Kidney (tissue), 14 donors: ENCODE data around the gene URB1. TPM values are rescaled to one million over a fixed set of nuclear protein-coding genes. Genes with fewer than 3 reads are reported as not detected.
"Not testable (repeated sequence)": the region's sequence is repeated elsewhere in the genome, so short reads cannot be mapped to it uniquely, and the experiment has no call there.

Experiments used
- DNase-seq, 5 donors: peaks; one replicate each; pipeline ENCODE4 v3.0.0-alpha.2; 2013 to 2020
- FAIRE-seq: peaks from 2 replicates; lab custom pipeline; 2012; peaks lifted over from hg19 to GRCh38; lab: Jason Lieb, UNC
- H3K27ac ChIP-seq, 2 donors: one replicate each; pipeline ENCODE4 v1.7.0; 2013; ENCODE audit warnings: low read depth in 2 of 2, low read length in 2 of 2, inconsistent platforms in 1 of 2
- H3K27me3 ChIP-seq: one replicate; pipeline ENCODE4 v1.7.1; 2013; ENCODE audit warnings: low read length, inconsistent platforms; ENCODE audit not compliant: control insufficient read depth, insufficient read depth
- H3K36me3 ChIP-seq, 3 donors: one replicate each; pipeline versions ENCODE4 v1.7.0 to v1.7.1; 2013; ENCODE audit warnings: low read length in 3 of 3, control low read depth in 1 of 3, inconsistent platforms in 1 of 3; ENCODE audit not compliant: insufficient read depth in 3 of 3, control insufficient read depth in 2 of 3
- H3K4me1 ChIP-seq, 3 donors: one replicate each; pipeline versions ENCODE4 v1.7.0 to v1.7.1; 2013; ENCODE audit warnings: low read length in 3 of 3, inconsistent platforms in 1 of 3, low read depth in 1 of 3; ENCODE audit not compliant: control insufficient read depth in 2 of 3, insufficient read depth in 2 of 3
- H3K4me3 ChIP-seq, 3 donors: one replicate each; pipeline versions ENCODE4 v1.7.0 to v1.8.1; 2013; ENCODE audit warnings: low read length in 3 of 3, control low read depth in 1 of 3, inconsistent platforms in 1 of 3
- H3K9ac ChIP-seq, 3 donors: one replicate each; pipeline versions ENCODE4 v1.7.0 to v1.7.1; 2013; ENCODE audit warnings: low read length in 3 of 3, control low read depth in 1 of 3, inconsistent platforms in 1 of 3
- H3K9me3 ChIP-seq, 3 donors: one replicate each; pipeline versions ENCODE4 v1.7.0 to v1.7.1; 2013; ENCODE audit warnings: low read length in 3 of 3, control low read depth in 1 of 3, inconsistent platforms in 1 of 3; ENCODE audit not compliant: control insufficient read depth in 2 of 3, insufficient read depth in 1 of 3
- intact Hi-C: fragments of 100-400 bp; cut with DNase I; formaldehyde crosslinking; loops from one replicate; pipeline ENCODE4 v1.11.1; 2022
- polyA plus RNA-seq: library from polyadenylated mRNA; stranded (reverse); fragments of 350-450 nt; fragmentation: Illumina TruSeq; extraction: RNeasy Lipid Tissue Mini Kit (QIAGEN cat#74804); gene quantifications from one replicate; pipeline ENCODE4 v1.2.3, GENCODE V29; 2014; ENCODE audit warnings: low read depth, low replicate concordance; ENCODE audit not compliant: insufficient read depth
- total RNA-seq: library from RNA; stranded (reverse); fragmentation: NEBNext Ultra II Directional; extraction: Animal tissue kit (Norgen Biotek cat#: 25700); gene quantifications from one replicate; pipeline ENCODE4 v1.2.1, GENCODE V29; 2021
- TF ChIP-seq, protein P1 (sequence below): IDR thresholded peaks from 3 replicates; pipeline ENCODE4 v1.5.1; 2012; ENCODE audit warnings: mild to moderate bottlenecking, moderate library complexity, borderline replicate concordance; ENCODE audit not compliant: insufficient read depth; ENCODE audit errors: extremely low read depth
- donor health status: control.
- donor health status: control.
- donor health status: control.
- donor health status: control.
- donor health status: control.
- donor health status: DM: yes; HTN: yes; CAD: no.
- donor health status: Normal renal cell carcinoma (clear cell type).

URB1 gene
- total and polyA plus RNA-seq, 2 donors from 2014 or later: 1.7 to 15.0 TPM

GRCh38 chr21:32393677-32394001, 827 bp upstream of the URB1 start:
- Histone ChIP-seq H3K27me3 (no peaks in the 10 kb centered on the region), H3K4me1 (peaks cover 4 to 8% (median 6%) of the 10 kb centered on the region in 3 donors), H3K4me3 (peak overlapping the region; percentile 51 to 85 (median 79)), H3K9me3 (no peaks in the 10 kb centered on the region), H3K36me3 (no peaks in the 10 kb centered on the region), H3K27ac (peak overlapping the region; percentile 63 to 91), H3K9ac (peak overlapping the region in 2 of 3 donors; percentile 57 to 85)
- intact Hi-C loops: no loop called here
- no peak for FAIRE-seq
- TF ChIP-seq, protein P1, sequence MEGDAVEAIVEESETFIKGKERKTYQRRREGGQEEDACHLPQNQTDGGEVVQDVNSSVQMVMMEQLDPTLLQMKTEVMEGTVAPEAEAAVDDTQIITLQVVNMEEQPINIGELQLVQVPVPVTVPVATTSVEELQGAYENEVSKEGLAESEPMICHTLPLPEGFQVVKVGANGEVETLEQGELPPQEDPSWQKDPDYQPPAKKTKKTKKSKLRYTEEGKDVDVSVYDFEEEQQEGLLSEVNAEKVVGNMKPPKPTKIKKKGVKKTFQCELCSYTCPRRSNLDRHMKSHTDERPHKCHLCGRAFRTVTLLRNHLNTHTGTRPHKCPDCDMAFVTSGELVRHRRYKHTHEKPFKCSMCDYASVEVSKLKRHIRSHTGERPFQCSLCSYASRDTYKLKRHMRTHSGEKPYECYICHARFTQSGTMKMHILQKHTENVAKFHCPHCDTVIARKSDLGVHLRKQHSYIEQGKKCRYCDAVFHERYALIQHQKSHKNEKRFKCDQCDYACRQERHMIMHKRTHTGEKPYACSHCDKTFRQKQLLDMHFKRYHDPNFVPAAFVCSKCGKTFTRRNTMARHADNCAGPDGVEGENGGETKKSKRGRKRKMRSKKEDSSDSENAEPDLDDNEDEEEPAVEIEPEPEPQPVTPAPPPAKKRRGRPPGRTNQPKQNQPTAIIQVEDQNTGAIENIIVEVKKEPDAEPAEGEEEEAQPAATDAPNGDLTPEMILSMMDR: no peak
- DNase-seq: no peak

GRCh38 chr21:32392299-32392879, 423 bp downstream of the URB1 start:
- intact Hi-C loops: no loop called here

GRCh38 chr21:32391755-32392154, 1.1 kb downstream of the URB1 start:
- peak overlapping the region in 1 of 3 donors; percentile 52 for H3K9ac ChIP-seq
- H3K4me1 ChIP-seq: peaks cover 4 to 8% (median 6%) of the 10 kb centered on the region in 3 donors
- no peak overlapping the region for H3K27ac ChIP-seq
- DNase-seq (no peak), FAIRE-seq (no peak)
- intact Hi-C loops: no loop called here
- H3K27me3 ChIP-seq: no peaks in the 10 kb centered on the region
- H3K36me3 ChIP-seq: no peaks in the 10 kb centered on the region
- peak overlapping the region; percentile 70 to 95 (median 85) for H3K4me3 ChIP-seq
- no peaks in the 10 kb centered on the region for H3K9me3 ChIP-seq
- TF ChIP-seq, protein P1: no peak

More at GRCh38 chr21:32392299-32392879, 423 bp downstream of the URB1 start:
- no peaks in the 10 kb centered on the region for H3K9me3 ChIP-seq
- TF ChIP-seq, protein P1: no peak
- H3K4me3 ChIP-seq: peak overlapping the region; percentile 70 to 95 (median 85)
- no peaks in the 10 kb centered on the region for H3K27me3 ChIP-seq
- no peaks in the 10 kb centered on the region for H3K36me3 ChIP-seq
- peaks cover 4 to 8% (median 6%) of the 10 kb centered on the region in 3 donors for H3K4me1 ChIP-seq
- no peak for FAIRE-seq
- H3K9ac ChIP-seq: peak overlapping the region in 2 of 3 donors; percentile 27 to 52
- DNase-seq: peak in 3 of 5 donors; percentile 11 to 44 (median 11)
- no peak overlapping the region for H3K27ac ChIP-seq

GRCh38 chr21:32390537-32391224, 2.1 kb downstream of the URB1 start:
- FAIRE-seq, H3K27me3 ChIP-seq, H3K9me3 ChIP-seq, H3K36me3 ChIP-seq, H3K27ac ChIP-seq, H3K9ac ChIP-seq, H3K4me1 ChIP-seq, H3K4me3 ChIP-seq, DNase-seq, intact Hi-C loops: not testable (repeated sequence)
